ENCODE measurements around the gene ZCCHC4.

DNA sequence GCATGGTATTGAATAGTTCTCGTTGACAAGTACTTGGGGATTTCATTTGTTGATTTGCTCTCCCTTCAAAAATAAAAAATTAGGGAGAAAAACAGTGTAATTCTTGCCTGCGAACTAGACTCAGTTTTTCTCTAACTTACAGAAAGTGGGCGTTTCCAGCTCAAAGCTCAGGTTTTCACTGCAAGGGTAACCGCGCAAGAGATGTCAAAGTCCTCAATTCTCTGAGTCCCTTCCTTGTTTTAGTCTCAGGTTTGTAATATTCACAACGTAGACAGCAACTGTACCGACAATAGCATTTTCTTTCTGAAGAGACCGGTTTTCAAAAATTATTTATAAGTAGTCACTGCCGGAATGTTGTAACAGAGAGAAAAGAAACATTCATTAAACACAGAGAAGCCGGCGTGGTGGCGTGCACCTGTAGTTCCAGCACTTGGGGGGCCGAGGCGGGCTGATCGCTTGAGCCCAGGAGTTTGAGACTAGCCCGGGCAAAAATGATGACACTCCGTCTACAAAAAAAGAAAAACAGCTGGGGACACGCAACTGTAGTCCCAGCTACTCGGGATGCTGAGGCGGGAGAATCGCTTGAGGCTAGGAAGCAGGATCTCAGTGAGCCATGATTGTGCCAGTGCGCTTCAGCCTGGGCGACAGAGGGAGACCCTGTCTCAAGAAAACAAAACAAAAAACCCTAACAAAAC, 774 bp downstream of the ZCCHC4 start:
- TF ChIP-seq, protein P1, sequence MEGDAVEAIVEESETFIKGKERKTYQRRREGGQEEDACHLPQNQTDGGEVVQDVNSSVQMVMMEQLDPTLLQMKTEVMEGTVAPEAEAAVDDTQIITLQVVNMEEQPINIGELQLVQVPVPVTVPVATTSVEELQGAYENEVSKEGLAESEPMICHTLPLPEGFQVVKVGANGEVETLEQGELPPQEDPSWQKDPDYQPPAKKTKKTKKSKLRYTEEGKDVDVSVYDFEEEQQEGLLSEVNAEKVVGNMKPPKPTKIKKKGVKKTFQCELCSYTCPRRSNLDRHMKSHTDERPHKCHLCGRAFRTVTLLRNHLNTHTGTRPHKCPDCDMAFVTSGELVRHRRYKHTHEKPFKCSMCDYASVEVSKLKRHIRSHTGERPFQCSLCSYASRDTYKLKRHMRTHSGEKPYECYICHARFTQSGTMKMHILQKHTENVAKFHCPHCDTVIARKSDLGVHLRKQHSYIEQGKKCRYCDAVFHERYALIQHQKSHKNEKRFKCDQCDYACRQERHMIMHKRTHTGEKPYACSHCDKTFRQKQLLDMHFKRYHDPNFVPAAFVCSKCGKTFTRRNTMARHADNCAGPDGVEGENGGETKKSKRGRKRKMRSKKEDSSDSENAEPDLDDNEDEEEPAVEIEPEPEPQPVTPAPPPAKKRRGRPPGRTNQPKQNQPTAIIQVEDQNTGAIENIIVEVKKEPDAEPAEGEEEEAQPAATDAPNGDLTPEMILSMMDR (tag by site-specific recombination; IDR thresholded peaks at IDR 0.05), result no peak
- TF ChIP-seq, protein P2, sequence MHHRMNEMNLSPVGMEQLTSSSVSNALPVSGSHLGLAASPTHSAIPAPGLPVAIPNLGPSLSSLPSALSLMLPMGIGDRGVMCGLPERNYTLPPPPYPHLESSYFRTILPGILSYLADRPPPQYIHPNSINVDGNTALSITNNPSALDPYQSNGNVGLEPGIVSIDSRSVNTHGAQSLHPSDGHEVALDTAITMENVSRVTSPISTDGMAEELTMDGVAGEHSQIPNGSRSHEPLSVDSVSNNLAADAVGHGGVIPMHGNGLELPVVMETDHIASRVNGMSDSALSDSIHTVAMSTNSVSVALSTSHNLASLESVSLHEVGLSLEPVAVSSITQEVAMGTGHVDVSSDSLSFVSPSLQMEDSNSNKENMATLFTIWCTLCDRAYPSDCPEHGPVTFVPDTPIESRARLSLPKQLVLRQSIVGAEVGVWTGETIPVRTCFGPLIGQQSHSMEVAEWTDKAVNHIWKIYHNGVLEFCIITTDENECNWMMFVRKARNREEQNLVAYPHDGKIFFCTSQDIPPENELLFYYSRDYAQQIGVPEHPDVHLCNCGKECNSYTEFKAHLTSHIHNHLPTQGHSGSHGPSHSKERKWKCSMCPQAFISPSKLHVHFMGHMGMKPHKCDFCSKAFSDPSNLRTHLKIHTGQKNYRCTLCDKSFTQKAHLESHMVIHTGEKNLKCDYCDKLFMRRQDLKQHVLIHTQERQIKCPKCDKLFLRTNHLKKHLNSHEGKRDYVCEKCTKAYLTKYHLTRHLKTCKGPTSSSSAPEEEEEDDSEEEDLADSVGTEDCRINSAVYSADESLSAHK (tag by site-specific recombination; IDR thresholded peaks at IDR 0.05), result no peak
- TF ChIP-seq ZNF341 (tag by site-specific recombination; IDR thresholded peaks at IDR 0.05; ENCODE audit: low read depth) (no peak), ZNF768 (tag by site-specific recombination; IDR thresholded peaks at IDR 0.05) (no peak), YY1 (tag by site-specific recombination; IDR thresholded peaks at IDR 0.05) (no peak), ZFP3 (tag by site-specific recombination; IDR thresholded peaks at IDR 0.05; ENCODE audit: low read depth) (no peak), ZNF184 (tag by site-specific recombination; IDR thresholded peaks at IDR 0.05) (no peak), ZNF274 (IDR thresholded peaks at IDR 0.05; ENCODE audit: low read length) (no peak), ZNF274 (tag by site-specific recombination; IDR thresholded peaks at IDR 0.05; ENCODE audit: borderline replicate concordance) (no peak), ZFP37 (tag by site-specific recombination; IDR thresholded peaks at IDR 0.05) (no peak), MEIS1 (CRISPR knock-in tag; IDR thresholded peaks at IDR 0.05; ENCODE audit: borderline replicate concordance) (no peak), ZNF626 (tag by site-specific recombination; IDR thresholded peaks at IDR 0.05) (no peak)
- TF ChIP-seq, protein P3, sequence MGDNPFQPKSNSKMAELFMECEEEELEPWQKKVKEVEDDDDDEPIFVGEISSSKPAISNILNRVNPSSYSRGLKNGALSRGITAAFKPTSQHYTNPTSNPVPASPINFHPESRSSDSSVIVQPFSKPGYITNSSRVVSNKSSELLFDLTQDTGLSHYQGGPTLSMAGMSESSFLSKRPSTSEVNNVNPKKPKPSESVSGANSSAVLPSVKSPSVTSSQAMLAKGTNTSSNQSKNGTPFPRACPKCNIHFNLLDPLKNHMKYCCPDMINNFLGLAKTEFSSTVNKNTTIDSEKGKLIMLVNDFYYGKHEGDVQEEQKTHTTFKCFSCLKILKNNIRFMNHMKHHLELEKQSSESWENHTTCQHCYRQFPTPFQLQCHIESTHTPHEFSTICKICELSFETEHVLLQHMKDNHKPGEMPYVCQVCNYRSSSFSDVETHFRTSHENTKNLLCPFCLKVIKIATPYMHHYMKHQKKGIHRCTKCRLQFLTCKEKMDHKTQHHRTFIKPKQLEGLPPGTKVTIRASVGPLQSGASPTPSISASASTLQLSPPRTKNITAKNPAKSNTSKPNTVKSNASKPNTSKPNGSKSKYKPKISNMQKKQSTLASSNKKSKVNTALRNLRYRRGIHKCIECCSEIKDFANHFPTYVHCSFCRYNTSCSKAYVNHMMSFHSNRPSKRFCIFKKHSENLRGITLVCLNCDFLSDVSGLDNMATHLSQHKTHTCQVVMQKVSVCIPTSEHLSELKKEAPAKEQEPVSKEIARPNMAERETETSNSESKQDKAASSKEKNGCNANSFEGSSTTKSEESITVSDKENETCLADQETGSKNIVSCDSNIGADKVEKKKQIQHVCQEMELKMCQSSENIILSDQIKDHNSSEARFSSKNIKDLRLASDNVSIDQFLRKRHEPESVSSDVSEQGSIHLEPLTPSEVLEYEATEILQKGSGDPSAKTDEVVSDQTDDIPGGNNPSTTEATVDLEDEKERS (tag by site-specific recombination; IDR thresholded peaks at IDR 0.05), result no peak
- TF ChIP-seq, protein P4, sequence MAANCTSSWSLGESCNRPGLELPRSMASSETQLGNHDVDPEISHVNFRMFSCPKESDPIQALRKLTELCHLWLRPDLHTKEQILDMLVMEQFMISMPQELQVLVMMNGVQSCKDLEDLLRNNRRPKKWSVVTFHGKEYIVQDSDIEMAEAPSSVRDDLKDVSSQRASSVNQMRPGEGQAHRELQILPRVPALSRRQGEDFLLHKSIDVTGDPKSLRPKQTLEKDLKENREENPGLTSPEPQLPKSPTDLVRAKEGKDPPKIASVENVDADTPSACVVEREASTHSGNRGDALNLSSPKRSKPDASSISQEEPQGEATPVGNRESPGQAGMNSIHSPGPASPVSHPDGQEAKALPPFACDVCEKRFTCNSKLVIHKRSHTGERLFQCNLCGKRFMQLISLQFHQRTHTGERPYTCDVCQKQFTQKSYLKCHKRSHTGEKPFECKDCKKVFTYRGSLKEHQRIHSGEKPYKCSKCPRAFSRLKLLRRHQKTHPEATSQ (tag by site-specific recombination; IDR thresholded peaks at IDR 0.05), result no peak
- TF ChIP-seq, protein P5, sequence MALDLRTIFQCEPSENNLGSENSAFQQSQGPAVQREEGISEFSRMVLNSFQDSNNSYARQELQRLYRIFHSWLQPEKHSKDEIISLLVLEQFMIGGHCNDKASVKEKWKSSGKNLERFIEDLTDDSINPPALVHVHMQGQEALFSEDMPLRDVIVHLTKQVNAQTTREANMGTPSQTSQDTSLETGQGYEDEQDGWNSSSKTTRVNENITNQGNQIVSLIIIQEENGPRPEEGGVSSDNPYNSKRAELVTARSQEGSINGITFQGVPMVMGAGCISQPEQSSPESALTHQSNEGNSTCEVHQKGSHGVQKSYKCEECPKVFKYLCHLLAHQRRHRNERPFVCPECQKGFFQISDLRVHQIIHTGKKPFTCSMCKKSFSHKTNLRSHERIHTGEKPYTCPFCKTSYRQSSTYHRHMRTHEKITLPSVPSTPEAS (tag by site-specific recombination; IDR thresholded peaks at IDR 0.05), result no peak
